H7 (cell line): ENCODE data around the gene LRRN2. TPM values are rescaled to one million over a fixed set of nuclear protein-coding genes. Genes with fewer than 3 reads are reported as not detected.

ENCODE experiments used
- DNase-seq: peaks from one replicate; pipeline ENCODE4 v3.0.0; 2012
- H3K27me3 ChIP-seq: 2 replicates; pipeline ENCODE4 v1.6.0; 2011; ENCODE audit warnings: mild to moderate bottlenecking, low read length; ENCODE audit not compliant: control insufficient read depth, insufficient read depth
- H3K36me3 ChIP-seq: replicated peaks from 2 replicates; pipeline ENCODE4 v1.5.1; 2011; ENCODE audit warnings: low read length; ENCODE audit not compliant: control insufficient read depth, insufficient read depth
- H3K4me3 ChIP-seq: 2 replicates; pipeline ENCODE4 v1.5.1; 2011; ENCODE audit warnings: low read depth, mild to moderate bottlenecking, control low read depth, low read length, moderate library complexity; ENCODE audit not compliant: insufficient read depth
- total RNA-seq: library from RNA; depleted of rRNA; stranded (reverse); fragments of >200 nt; shearing (Covaris generic); gene quantifications from 2 replicates; pipeline ENCODE4 v1.2.3, GENCODE V29; 2014

Gene LRRN2
- total RNA-seq, 1 experiment from 2014 or later, result 20.6 TPM

- no peaks in the 10 kb centered on the region for H3K36me3 ChIP-seq
- H3K4me3 ChIP-seq, result no peak overlapping the region
- H3K27me3 ChIP-seq, result peaks cover 2% of the 10 kb centered on the region; the same call in 1 of the 2 replicates
- no peak for DNase-seq
These were observed 37.7 kb upstream of the LRRN2 start for GRCh38 chr1:204723131-204723787.

- no peak overlapping the region for H3K4me3 ChIP-seq
- peaks cover 14% of the 10 kb centered on the region for H3K27me3 ChIP-seq
- no peaks in the 10 kb centered on the region for H3K36me3 ChIP-seq
- DNase-seq, result no peak
These were observed 36.0 kb upstream of the LRRN2 start for GRCh38 chr1:204721373-204722055.

- Histone ChIP-seq H3K27me3 (peaks cover 38% of the 10 kb centered on the region), H3K4me3 (no peak overlapping the region), H3K36me3 (no peaks in the 10 kb centered on the region)
- no peak for DNase-seq
These were observed 31.1 kb upstream of the LRRN2 start for GRCh38 chr1:204716660-204717059.

GRCh38 chr1:204714861-204715511 is 29.4 kb upstream of the LRRN2 start:
- H3K36me3 ChIP-seq, result no peaks in the 10 kb centered on the region

GRCh38 chr1:204714194-204714860 is 28.8 kb upstream of the LRRN2 start:
- Histone ChIP-seq H3K36me3 (no peaks in the 10 kb centered on the region), H3K4me3 (peak overlapping the region; percentile 4; the same call in 1 of the 2 replicates), H3K27me3 (peaks cover 40% of the 10 kb centered on the region)
- no peak for DNase-seq

More at GRCh38 chr1:204714861-204715511, 29.4 kb upstream of the LRRN2 start:
- DNase-seq, result peak; percentile 81
- Histone ChIP-seq H3K4me3 (peak overlapping the region; percentile 4; the same call in 1 of the 2 replicates), H3K27me3 (peaks cover 40% of the 10 kb centered on the region)

GRCh38 chr1:204713541-204713940 is 28.0 kb upstream of the LRRN2 start:
- no peak for DNase-seq
- Histone ChIP-seq H3K27me3 (peaks cover 45% of the 10 kb centered on the region), H3K4me3 (no peak overlapping the region), H3K36me3 (no peaks in the 10 kb centered on the region)

- no peak for DNase-seq
- Histone ChIP-seq H3K36me3 (no peaks in the 10 kb centered on the region), H3K27me3 (peaks cover 45% of the 10 kb centered on the region), H3K4me3 (no peak overlapping the region)
These were observed 27.3 kb upstream of the LRRN2 start for GRCh38 chr1:204712708-204713430.

GRCh38 chr1:204711947-204712701 is 26.6 kb upstream of the LRRN2 start:
- no peak for DNase-seq
- no peak overlapping the region for H3K4me3 ChIP-seq
- no peaks in the 10 kb centered on the region for H3K36me3 ChIP-seq
- peaks cover 42% of the 10 kb centered on the region for H3K27me3 ChIP-seq

GRCh38 chr1:204711103-204711946 is 25.8 kb upstream of the LRRN2 start:
- DNase-seq, result peak; percentile 54
- Histone ChIP-seq H3K4me3 (no peak overlapping the region), H3K27me3 (peaks cover 38% of the 10 kb centered on the region), H3K36me3 (no peaks in the 10 kb centered on the region)

- no peaks in the 10 kb centered on the region for H3K36me3 ChIP-seq
- H3K27me3 ChIP-seq, result peaks cover 38% of the 10 kb centered on the region
- peak; percentile 79 for DNase-seq
- H3K4me3 ChIP-seq, result no peak overlapping the region
These were observed 24.7 kb upstream of the LRRN2 start for GRCh38 chr1:204709960-204710912.

GRCh38 chr1:204709021-204709420 is 23.5 kb upstream of the LRRN2 start:
- H3K27me3 ChIP-seq, result peaks cover 38% of the 10 kb centered on the region
- DNase-seq, result no peak

GRCh38 chr1:204706838-204707509 is 21.4 kb upstream of the LRRN2 start:
- peaks cover 17% of the 10 kb centered on the region for H3K27me3 ChIP-seq
- H3K36me3 ChIP-seq, result no peaks in the 10 kb centered on the region
- H3K4me3 ChIP-seq, result no peak overlapping the region
- peak; percentile 82 for DNase-seq

More at GRCh38 chr1:204709021-204709420, 23.5 kb upstream of the LRRN2 start:
- Histone ChIP-seq H3K36me3 (no peaks in the 10 kb centered on the region), H3K4me3 (no peak overlapping the region)
